ENCODE measurements around the gene CA5A.
"Not testable (repeated sequence)": the region's sequence is repeated elsewhere in the genome, so short reads cannot be mapped to it uniquely, and the experiment has no call there.

GRCh38 chr16:87865902-87866555 is 70.3 kb downstream of the CA5A start:
- TF ChIP-seq EZH2 (IDR thresholded peaks at IDR 0.05); POLR2AphosphoS5 (IDR thresholded peaks at IDR 0.05; ENCODE audit: borderline replicate concordance, low read depth, low read length); FOXP2 (optimal IDR thresholded peaks at IDR 0.05; ENCODE audit: control extremely low read depth, extremely low read length, insufficient read depth): not testable (repeated sequence)
